Measurements from ENCODE around the gene MATR3.

Gene MATR3

GRCh38 chr5:139358064-139358463, 64.5 kb downstream of the MATR3 start:
- no peak for DNase-seq

- no peak for DNase-seq
Measured at GRCh38 chr5:139360384-139360783, 66.8 kb downstream of the MATR3 start.

GRCh38 chr5:139361835-139362429, 68.4 kb downstream of the MATR3 start:
- DNase-seq = no peak

GRCh38 chr5:139363937-139364336, 70.4 kb downstream of the MATR3 start:
- no peak for DNase-seq

GRCh38 chr5:139364466-139364865, 70.9 kb downstream of the MATR3 start:
- DNase-seq = no peak

- no peak for DNase-seq
Measured at GRCh38 chr5:139368613-139369012, 75.1 kb downstream of the MATR3 start.

GRCh38 chr5:139369181-139369580, 75.6 kb downstream of the MATR3 start:
- peak; percentile 63 for DNase-seq

GRCh38 chr5:139371482-139372435, 78.2 kb downstream of the MATR3 start:
- DNase-seq = no peak

GRCh38 chr5:139374909-139375308, 81.4 kb downstream of the MATR3 start:
- no peak for DNase-seq

GRCh38 chr5:139376364-139376763, 82.8 kb downstream of the MATR3 start:
- no peak for DNase-seq

GRCh38 chr5:139377226-139377625, 83.7 kb downstream of the MATR3 start:
- no peak for DNase-seq

- DNase-seq = no peak
Measured at GRCh38 chr5:139378101-139378825, 84.7 kb downstream of the MATR3 start.

GRCh38 chr5:139378941-139379361, 85.4 kb downstream of the MATR3 start:
- no peak for DNase-seq

- DNase-seq = no peak
Measured at GRCh38 chr5:139379626-139380449, 86.3 kb downstream of the MATR3 start.
